Measurements from ENCODE around the gene CEBPA.

Gene CEBPA

GRCh38 chr19:33291623-33292534 lies 10.5 kb downstream of the CEBPA start:
- Histone ChIP-seq H3K27ac (ENCODE audit: low read length, poor library complexity, severe bottlenecking) (peak overlapping the region; percentile 27), H3K23ac (ENCODE audit: low read length in 2 of 2) (no peak overlapping the region), H3K14ac (ENCODE audit: low read length in 2 of 2) (no peak overlapping the region), H3K79me1 (replicated peaks; ENCODE audit: low read length, poor library complexity, severe bottlenecking) (no peaks in the 10 kb centered on the region), H2BK12ac (ENCODE audit: low read length in 2 of 2) (no peak overlapping the region), H3K4me1 (ENCODE audit: control insufficient read depth, insufficient read depth, low read depth, low read length) (peaks cover 27% of the 10 kb centered on the region), H3K36me3 (ENCODE audit: control insufficient read depth in 1 of 2, insufficient read depth in 2 of 2, low read depth in 1 of 2, low read length in 2 of 2) (no peaks in the 10 kb centered on the region), H3K4ac (ENCODE audit: low read depth in 1 of 2, low read length in 2 of 2) (no peak overlapping the region), H2BK15ac (ENCODE audit: low read depth, poor library complexity, severe bottlenecking) (no peak overlapping the region), H3K18ac (ENCODE audit: low read depth in 1 of 2, low read length in 2 of 2) (no peak overlapping the region), H3K9ac (ENCODE audit: low read length) (peak overlapping the region; percentile 71), H3K4me2 (ENCODE audit: low read length, poor library complexity, severe bottlenecking) (no peak overlapping the region), H2AFZ (ENCODE audit: low read depth, low read length) (no peak overlapping the region), H2BK5ac (ENCODE audit: low read depth, low read length, poor library complexity, severe bottlenecking) (no peak overlapping the region), H4K8ac (ENCODE audit: low read length) (no peak overlapping the region), H2AK5ac (ENCODE audit: low read length, severe bottlenecking) (peak overlapping the region; percentile 11), H4K91ac (ENCODE audit: low read length) (no peak overlapping the region), H3K9me3 (ENCODE audit: control insufficient read depth, low read length) (peaks cover 18% of the 10 kb centered on the region), H3K27me3 (ENCODE audit: control insufficient read depth in 1 of 2, insufficient read depth in 1 of 2, low read length in 2 of 2) (peaks cover 0 to 10% of the 10 kb centered on the region in 2 experiments), H3K4me3 (ENCODE audit: insufficient read depth in 1 of 2, low read depth in 1 of 2, low read length in 2 of 2) (no peak overlapping the region), H2BK120ac (ENCODE audit: low read depth, low read length) (no peak overlapping the region)
- 89% methylated on average over 14 of the region's 15 CpGs for whole genome bisulfite sequencing
- no peak for DNase-seq

- 73% methylated on average over 14 of the region's 14 CpGs for WGBS
- Histone ChIP-seq H3K4ac (ENCODE audit: low read depth in 1 of 2, low read length in 2 of 2) (no peak overlapping the region), H3K18ac (ENCODE audit: low read depth in 1 of 2, low read length in 2 of 2) (no peak overlapping the region)
These were observed 11.2 kb downstream of the CEBPA start for GRCh38 chr19:33290956-33291622.

GRCh38 chr19:33290082-33290815 lies 12.1 kb downstream of the CEBPA start:
- Histone ChIP-seq H3K18ac (ENCODE audit: low read depth in 1 of 2, low read length in 2 of 2) (no peak overlapping the region), H3K4me3 (ENCODE audit: insufficient read depth in 1 of 2, low read depth in 1 of 2, low read length in 2 of 2) (no peak overlapping the region), H3K79me1 (replicated peaks; ENCODE audit: low read length, poor library complexity, severe bottlenecking) (no peaks in the 10 kb centered on the region), H3K9ac (ENCODE audit: low read length) (no peak overlapping the region), H2AK5ac (ENCODE audit: low read length, severe bottlenecking) (peak overlapping the region; percentile 70), H3K36me3 (ENCODE audit: control insufficient read depth in 1 of 2, insufficient read depth in 2 of 2, low read depth in 1 of 2, low read length in 2 of 2) (no peaks in the 10 kb centered on the region), H2BK5ac (ENCODE audit: low read depth, low read length, poor library complexity, severe bottlenecking) (no peak overlapping the region), H2AFZ (ENCODE audit: low read depth, low read length) (no peak overlapping the region), H3K14ac (ENCODE audit: low read length in 2 of 2) (no peak overlapping the region), H4K8ac (ENCODE audit: low read length) (no peak overlapping the region), H3K27ac (ENCODE audit: low read length, poor library complexity, severe bottlenecking) (no peak overlapping the region), H4K91ac (ENCODE audit: low read length) (no peak overlapping the region), H3K23ac (ENCODE audit: low read length in 2 of 2) (no peak overlapping the region), H3K4me2 (ENCODE audit: low read length, poor library complexity, severe bottlenecking) (no peak overlapping the region), H2BK12ac (ENCODE audit: low read length in 2 of 2) (no peak overlapping the region), H3K4ac (ENCODE audit: low read depth in 1 of 2, low read length in 2 of 2) (no peak overlapping the region), H2BK120ac (ENCODE audit: low read depth, low read length) (no peak overlapping the region), H3K27me3 (ENCODE audit: control insufficient read depth in 1 of 2, insufficient read depth in 1 of 2, low read length in 2 of 2) (peaks cover 0 to 8% of the 10 kb centered on the region in 2 experiments), H3K4me1 (ENCODE audit: control insufficient read depth, insufficient read depth, low read depth, low read length) (peaks cover 30% of the 10 kb centered on the region), H2BK15ac (ENCODE audit: low read depth, poor library complexity, severe bottlenecking) (no peak overlapping the region), H3K9me3 (ENCODE audit: control insufficient read depth, low read length) (peaks cover 18% of the 10 kb centered on the region)
- no peak for DNase-seq
- 80% methylated on average over 11 of the region's 11 CpGs for WGBS

More at GRCh38 chr19:33290956-33291622, 11.2 kb downstream of the CEBPA start:
- no peaks in the 10 kb centered on the region for H3K36me3 ChIP-seq (ENCODE audit: control insufficient read depth in 1 of 2, insufficient read depth in 2 of 2, low read depth in 1 of 2, low read length in 2 of 2)
- no peak overlapping the region for H2BK12ac ChIP-seq (ENCODE audit: low read length in 2 of 2)
- peak overlapping the region; percentile 12 for H3K4me2 ChIP-seq (ENCODE audit: low read length, poor library complexity, severe bottlenecking)
- H3K23ac ChIP-seq (ENCODE audit: low read length in 2 of 2) = no peak overlapping the region
- H3K4me1 ChIP-seq (ENCODE audit: control insufficient read depth, insufficient read depth, low read depth, low read length) = peaks cover 27% of the 10 kb centered on the region
- no peak overlapping the region for H3K14ac ChIP-seq (ENCODE audit: low read length in 2 of 2)
- no peak overlapping the region for H3K9ac ChIP-seq (ENCODE audit: low read length)
- H3K9me3 ChIP-seq (ENCODE audit: control insufficient read depth, low read length) = peaks cover 18% of the 10 kb centered on the region
- no peak overlapping the region for H2BK5ac ChIP-seq (ENCODE audit: low read depth, low read length, poor library complexity, severe bottlenecking)
- H4K8ac ChIP-seq (ENCODE audit: low read length) = no peak overlapping the region
- H3K27ac ChIP-seq (ENCODE audit: low read length, poor library complexity, severe bottlenecking) = peak overlapping the region; percentile 27
- H3K4me3 ChIP-seq (ENCODE audit: insufficient read depth in 1 of 2, low read depth in 1 of 2, low read length in 2 of 2) = no peak overlapping the region
- no peaks in the 10 kb centered on the region for H3K79me1 ChIP-seq (replicated peaks; ENCODE audit: low read length, poor library complexity, severe bottlenecking)
- H2BK15ac ChIP-seq (ENCODE audit: low read depth, poor library complexity, severe bottlenecking) = no peak overlapping the region
- DNase-seq = no peak
- peaks cover 0 to 10% of the 10 kb centered on the region in 2 experiments for H3K27me3 ChIP-seq (ENCODE audit: control insufficient read depth in 1 of 2, insufficient read depth in 1 of 2, low read length in 2 of 2)
- no peak overlapping the region for H2BK120ac ChIP-seq (ENCODE audit: low read depth, low read length)
- peak overlapping the region; percentile 70 for H2AK5ac ChIP-seq (ENCODE audit: low read length, severe bottlenecking)
- H2AFZ ChIP-seq (ENCODE audit: low read depth, low read length) = no peak overlapping the region
- H4K91ac ChIP-seq (ENCODE audit: low read length) = no peak overlapping the region

- peaks cover 30% of the 10 kb centered on the region for H3K4me1 ChIP-seq (ENCODE audit: control insufficient read depth, insufficient read depth, low read depth, low read length)
- H3K9ac ChIP-seq (ENCODE audit: low read length) = no peak overlapping the region
- H3K4me2 ChIP-seq (ENCODE audit: low read length, poor library complexity, severe bottlenecking) = no peak overlapping the region
- peaks cover 0 to 17% of the 10 kb centered on the region in 2 experiments for H3K27me3 ChIP-seq (ENCODE audit: control insufficient read depth in 1 of 2, insufficient read depth in 1 of 2, low read length in 2 of 2)
- peaks cover 18% of the 10 kb centered on the region for H3K9me3 ChIP-seq (ENCODE audit: control insufficient read depth, low read length)
- H3K23ac ChIP-seq (ENCODE audit: low read length in 2 of 2) = no peak overlapping the region
- no peak overlapping the region for H3K14ac ChIP-seq (ENCODE audit: low read length in 2 of 2)
- H2BK12ac ChIP-seq (ENCODE audit: low read length in 2 of 2) = no peak overlapping the region
- no peak for DNase-seq
- no peak overlapping the region for H2AK5ac ChIP-seq (ENCODE audit: low read length, severe bottlenecking)
- no peak overlapping the region for H2BK15ac ChIP-seq (ENCODE audit: low read depth, poor library complexity, severe bottlenecking)
- H2BK120ac ChIP-seq (ENCODE audit: low read depth, low read length) = no peak overlapping the region
- no peaks in the 10 kb centered on the region for H3K79me1 ChIP-seq (replicated peaks; ENCODE audit: low read length, poor library complexity, severe bottlenecking)
- H2BK5ac ChIP-seq (ENCODE audit: low read depth, low read length, poor library complexity, severe bottlenecking) = no peak overlapping the region
- no peak overlapping the region for H4K91ac ChIP-seq (ENCODE audit: low read length)
- H3K27ac ChIP-seq (ENCODE audit: low read length, poor library complexity, severe bottlenecking) = no peak overlapping the region
- H3K4me3 ChIP-seq (ENCODE audit: insufficient read depth in 1 of 2, low read depth in 1 of 2, low read length in 2 of 2) = no peak overlapping the region
- H4K8ac ChIP-seq (ENCODE audit: low read length) = no peak overlapping the region
- H3K4ac ChIP-seq (ENCODE audit: low read depth in 1 of 2, low read length in 2 of 2) = no peak overlapping the region
- no peak overlapping the region for H2AFZ ChIP-seq (ENCODE audit: low read depth, low read length)
- no peaks in the 10 kb centered on the region for H3K36me3 ChIP-seq (ENCODE audit: control insufficient read depth in 1 of 2, insufficient read depth in 2 of 2, low read depth in 1 of 2, low read length in 2 of 2)
- H3K18ac ChIP-seq (ENCODE audit: low read depth in 1 of 2, low read length in 2 of 2) = no peak overlapping the region
These were observed 13.1 kb downstream of the CEBPA start for GRCh38 chr19:33289261-33289660.
